ENCODE results near the gene AMZ1.

DNA sequence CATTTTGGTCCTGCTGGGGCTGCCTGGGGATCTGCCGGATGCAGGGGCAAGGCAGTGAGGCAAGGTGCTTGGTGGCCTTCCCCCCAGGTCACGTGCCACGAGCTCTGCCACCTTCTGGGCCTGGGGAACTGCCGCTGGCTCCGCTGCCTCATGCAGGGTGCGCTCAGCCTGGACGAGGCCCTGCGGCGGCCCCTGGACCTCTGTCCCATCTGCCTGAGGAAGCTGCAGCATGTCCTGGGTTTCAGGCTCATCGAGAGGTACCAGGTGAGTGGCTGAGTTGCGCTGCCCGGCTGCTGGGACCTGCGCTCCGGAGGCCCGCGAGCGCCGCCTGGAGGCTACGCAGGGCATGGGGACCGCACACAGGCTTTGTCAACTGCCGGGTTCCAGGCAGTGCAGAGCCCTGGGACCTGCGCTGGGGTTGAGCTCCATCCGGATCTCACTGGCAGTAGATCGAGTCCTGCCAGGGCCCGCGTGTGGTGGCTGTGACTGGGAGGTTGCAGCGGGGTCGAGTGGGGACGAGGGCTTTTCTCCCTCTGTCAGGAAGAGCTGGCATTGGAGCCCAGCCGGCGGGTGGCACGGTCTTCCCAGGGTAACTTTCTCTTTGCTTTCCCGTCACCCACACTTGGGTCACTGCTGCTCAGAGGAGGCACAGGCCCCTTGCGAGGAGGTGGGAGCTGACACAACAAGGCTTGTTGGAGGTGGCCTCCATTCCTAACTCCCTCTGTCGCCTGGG is 21.7 kb downstream of the AMZ1 start:
- TF ChIP-seq, protein P1, sequence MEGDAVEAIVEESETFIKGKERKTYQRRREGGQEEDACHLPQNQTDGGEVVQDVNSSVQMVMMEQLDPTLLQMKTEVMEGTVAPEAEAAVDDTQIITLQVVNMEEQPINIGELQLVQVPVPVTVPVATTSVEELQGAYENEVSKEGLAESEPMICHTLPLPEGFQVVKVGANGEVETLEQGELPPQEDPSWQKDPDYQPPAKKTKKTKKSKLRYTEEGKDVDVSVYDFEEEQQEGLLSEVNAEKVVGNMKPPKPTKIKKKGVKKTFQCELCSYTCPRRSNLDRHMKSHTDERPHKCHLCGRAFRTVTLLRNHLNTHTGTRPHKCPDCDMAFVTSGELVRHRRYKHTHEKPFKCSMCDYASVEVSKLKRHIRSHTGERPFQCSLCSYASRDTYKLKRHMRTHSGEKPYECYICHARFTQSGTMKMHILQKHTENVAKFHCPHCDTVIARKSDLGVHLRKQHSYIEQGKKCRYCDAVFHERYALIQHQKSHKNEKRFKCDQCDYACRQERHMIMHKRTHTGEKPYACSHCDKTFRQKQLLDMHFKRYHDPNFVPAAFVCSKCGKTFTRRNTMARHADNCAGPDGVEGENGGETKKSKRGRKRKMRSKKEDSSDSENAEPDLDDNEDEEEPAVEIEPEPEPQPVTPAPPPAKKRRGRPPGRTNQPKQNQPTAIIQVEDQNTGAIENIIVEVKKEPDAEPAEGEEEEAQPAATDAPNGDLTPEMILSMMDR (IDR thresholded peaks at IDR 0.05) = peak; percentile 93
- TF ChIP-seq, protein P2, sequence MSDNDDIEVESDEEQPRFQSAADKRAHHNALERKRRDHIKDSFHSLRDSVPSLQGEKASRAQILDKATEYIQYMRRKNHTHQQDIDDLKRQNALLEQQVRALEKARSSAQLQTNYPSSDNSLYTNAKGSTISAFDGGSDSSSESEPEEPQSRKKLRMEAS (CRISPR knock-in tag; IDR thresholded peaks at IDR 0.05) = peak; percentile 71; the same call in 1 of the 2 replicates
- TF ChIP-seq NR2C2 (CRISPR knock-in tag; IDR thresholded peaks at IDR 0.05) (no peak), CBFB (CRISPR knock-in tag; IDR thresholded peaks at IDR 0.05; ENCODE audit: low read depth) (no peak), SMAD4 (CRISPR knock-in tag; IDR thresholded peaks at IDR 0.05) (no peak), NFYB (CRISPR knock-in tag; conservative IDR thresholded peaks at IDR 0.05; ENCODE audit: low read depth) (no peak), SMAD3 (CRISPR knock-in tag; IDR thresholded peaks at IDR 0.05; ENCODE audit: borderline replicate concordance) (no peak)
- TF ChIP-seq, protein P3, sequence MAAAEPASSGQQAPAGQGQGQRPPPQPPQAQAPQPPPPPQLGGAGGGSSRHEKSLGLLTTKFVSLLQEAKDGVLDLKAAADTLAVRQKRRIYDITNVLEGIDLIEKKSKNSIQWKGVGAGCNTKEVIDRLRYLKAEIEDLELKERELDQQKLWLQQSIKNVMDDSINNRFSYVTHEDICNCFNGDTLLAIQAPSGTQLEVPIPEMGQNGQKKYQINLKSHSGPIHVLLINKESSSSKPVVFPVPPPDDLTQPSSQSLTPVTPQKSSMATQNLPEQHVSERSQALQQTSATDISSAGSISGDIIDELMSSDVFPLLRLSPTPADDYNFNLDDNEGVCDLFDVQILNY (CRISPR knock-in tag; IDR thresholded peaks at IDR 0.05) = peak; percentile 23; the same call in 1 of the 2 replicates
- TF ChIP-seq, protein P4, sequence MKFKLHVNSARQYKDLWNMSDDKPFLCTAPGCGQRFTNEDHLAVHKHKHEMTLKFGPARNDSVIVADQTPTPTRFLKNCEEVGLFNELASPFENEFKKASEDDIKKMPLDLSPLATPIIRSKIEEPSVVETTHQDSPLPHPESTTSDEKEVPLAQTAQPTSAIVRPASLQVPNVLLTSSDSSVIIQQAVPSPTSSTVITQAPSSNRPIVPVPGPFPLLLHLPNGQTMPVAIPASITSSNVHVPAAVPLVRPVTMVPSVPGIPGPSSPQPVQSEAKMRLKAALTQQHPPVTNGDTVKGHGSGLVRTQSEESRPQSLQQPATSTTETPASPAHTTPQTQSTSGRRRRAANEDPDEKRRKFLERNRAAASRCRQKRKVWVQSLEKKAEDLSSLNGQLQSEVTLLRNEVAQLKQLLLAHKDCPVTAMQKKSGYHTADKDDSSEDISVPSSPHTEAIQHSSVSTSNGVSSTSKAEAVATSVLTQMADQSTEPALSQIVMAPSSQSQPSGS (CRISPR knock-in tag; IDR thresholded peaks at IDR 0.05; ENCODE audit: borderline replicate concordance, low read depth) = no peak
